Thymus (tissue), 11 donors: ENCODE measurements around the gene LYPD4. TPM values are rescaled to one million over a fixed set of nuclear protein-coding genes. Genes with fewer than 3 reads are reported as not detected.

Source experiments
- DNase-seq, 9 donors: peaks; one replicate each; pipeline ENCODE4 v3.0.0-alpha.2; 2013; ENCODE audit warnings: low spot score in 9 of 9, low read depth in 6 of 9, missing footprints in 1 of 9
- H3K27ac ChIP-seq, 2 donors: one replicate each; pipeline ENCODE4 v1.5.1; 2013; ENCODE audit warnings: control low read depth in 1 of 2, low read depth in 1 of 2, low read length in 1 of 2, mild to moderate bottlenecking in 1 of 2, moderate library complexity in 1 of 2
- H3K27me3 ChIP-seq, 2 donors: one replicate each; pipeline ENCODE4 v1.5.1; 2013; ENCODE audit warnings: low read length in 1 of 2; ENCODE audit not compliant: control insufficient read depth in 2 of 2, insufficient read depth in 1 of 2
- H3K36me3 ChIP-seq, 2 donors: one replicate each; pipeline ENCODE4 v1.5.1; 2013; ENCODE audit warnings: low read length in 1 of 2, mild to moderate bottlenecking in 1 of 2, moderate library complexity in 1 of 2; ENCODE audit not compliant: control insufficient read depth in 2 of 2, insufficient read depth in 2 of 2
- H3K4me1 ChIP-seq, 2 donors: one replicate each; pipeline ENCODE4 v1.5.1; 2013; ENCODE audit warnings: low read length in 2 of 2; ENCODE audit not compliant: control insufficient read depth in 2 of 2, insufficient read depth in 2 of 2
- H3K4me3 ChIP-seq, 2 donors: one replicate each; pipeline ENCODE4 v1.5.1; 2013; ENCODE audit warnings: low read length in 2 of 2, control low read depth in 1 of 2, mild to moderate bottlenecking in 1 of 2
- H3K9me3 ChIP-seq, 2 donors: one replicate each; pipeline ENCODE4 v1.5.1; 2013; ENCODE audit warnings: low read length in 1 of 2, mild to moderate bottlenecking in 1 of 2; ENCODE audit not compliant: control insufficient read depth in 2 of 2, insufficient read depth in 1 of 2
- WGBS: extraction: QIAGEN DNeasy Blood & Tissue Kit; methylation state at CpG from one replicate; pipeline ENCODE4 v1.1.7; 2013; 5-methylcytosine and 5-hydroxymethylcytosine counted together
- polyA plus RNA-seq: library from polyadenylated mRNA; stranded (reverse); fragments of 200-250 nt; gene quantifications from one replicate; pipeline ENCODE4 v1.2.3, GENCODE V29; 2013
- total RNA-seq: library from RNA; stranded (reverse); fragments of 120-200 nt; gene quantifications from one replicate; pipeline ENCODE4 v1.2.4, GENCODE V29; 2013
- donor health status: healthy.

Gene LYPD4
- total and polyA plus RNA-seq, 2 donors = 0.09 TPM; not detected in 1

GRCh38 chr19:41861116-41861768 lies 16.8 kb upstream of the LYPD4 start:
- no peak for DNase-seq
- H3K4me1 ChIP-seq = peaks cover 8 to 30% of the 10 kb centered on the region in 2 donors
- 55% methylated on average over 9 of the region's 9 CpGs for WGBS
- H3K9me3 ChIP-seq = no peaks in the 10 kb centered on the region
- H3K36me3 ChIP-seq = peaks cover 43 to 48% of the 10 kb centered on the region in 2 donors
- peak overlapping the region; percentile 61 to 63 for H3K4me3 ChIP-seq
- no peaks in the 10 kb centered on the region for H3K27me3 ChIP-seq
- no peak overlapping the region for H3K27ac ChIP-seq

GRCh38 chr19:41860419-41861115 lies 16.1 kb upstream of the LYPD4 start:
- Histone ChIP-seq H3K36me3 (peaks cover 39 to 46% of the 10 kb centered on the region in 2 donors), H3K27ac (peak overlapping the region; percentile 70 to 72), H3K4me1 (peaks cover 8 to 28% of the 10 kb centered on the region in 2 donors), H3K4me3 (peak overlapping the region; percentile 61 to 63), H3K9me3 (no peaks in the 10 kb centered on the region), H3K27me3 (no peaks in the 10 kb centered on the region)
- WGBS = 1% methylated on average over 45 of the region's 45 CpGs
- peak in 2 of 9 donors; percentile 20 to 40 for DNase-seq

GRCh38 chr19:41859618-41860418 lies 15.3 kb upstream of the LYPD4 start, which contains the start of gene RPS19:
RPS19 (plus strand) TSS chr19:41860255; CDS start chr19:41860775, 520 bp downstream.
- WGBS = under 1% methylated on average over 76 of the region's 76 CpGs
- peaks cover 0 to 3% of the 10 kb centered on the region in 2 donors for H3K27me3 ChIP-seq
- no peaks in the 10 kb centered on the region for H3K9me3 ChIP-seq
- H3K4me3 ChIP-seq = peak within 1 kb of the TSS; percentile 61 to 63
- peak; percentile 97 to 99 (median 99) for DNase-seq
- peak within 1 kb of the TSS; percentile 72 to 95 for H3K27ac ChIP-seq
- peaks cover 32 to 39% of the 10 kb centered on the region in 2 donors for H3K36me3 ChIP-seq
- H3K4me1 ChIP-seq = peaks cover 8 to 28% of the 10 kb centered on the region in 2 donors

GRCh38 chr19:41859213-41859617 lies 14.7 kb upstream of the LYPD4 start:
- H3K4me1 ChIP-seq = peaks cover 8 to 28% of the 10 kb centered on the region in 2 donors
- 8% methylated on average over 8 of the region's 8 CpGs for WGBS
- peaks cover 26 to 33% of the 10 kb centered on the region in 2 donors for H3K36me3 ChIP-seq
- no peak for DNase-seq
- H3K27me3 ChIP-seq = peaks cover 0 to 5% of the 10 kb centered on the region in 2 donors
- H3K27ac ChIP-seq = peak overlapping the region in 1 of 2 donors; percentile 45
- H3K9me3 ChIP-seq = no peaks in the 10 kb centered on the region
- H3K4me3 ChIP-seq = no peak overlapping the region

GRCh38 chr19:41853768-41854167 lies 9.3 kb upstream of the LYPD4 start:
- Histone ChIP-seq H3K4me1 (no peaks in the 10 kb centered on the region), H3K4me3 (no peak overlapping the region), H3K36me3 (no peaks in the 10 kb centered on the region), H3K9me3 (no peaks in the 10 kb centered on the region), H3K27ac (no peak overlapping the region), H3K27me3 (peaks cover 0 to 32% of the 10 kb centered on the region in 2 donors)
- DNase-seq = no peak
- 71% methylated on average over 2 of the region's 2 CpGs for WGBS

GRCh38 chr19:41853344-41853743 lies 8.9 kb upstream of the LYPD4 start:
- H3K27ac ChIP-seq = no peak overlapping the region
- peaks cover 0 to 32% of the 10 kb centered on the region in 2 donors for H3K27me3 ChIP-seq
- H3K9me3 ChIP-seq = no peaks in the 10 kb centered on the region
- WGBS = 93% methylated on average over 2 of the region's 2 CpGs
- no peaks in the 10 kb centered on the region for H3K4me1 ChIP-seq
- no peak overlapping the region for H3K4me3 ChIP-seq
- DNase-seq = no peak
- no peaks in the 10 kb centered on the region for H3K36me3 ChIP-seq

GRCh38 chr19:41851456-41851855 lies 7.0 kb upstream of the LYPD4 start:
- Histone ChIP-seq H3K27me3 (peaks cover 0 to 40% of the 10 kb centered on the region in 2 donors), H3K9me3 (no peaks in the 10 kb centered on the region), H3K36me3 (no peaks in the 10 kb centered on the region), H3K4me3 (no peak overlapping the region), H3K27ac (no peak overlapping the region), H3K4me1 (no peaks in the 10 kb centered on the region)
- DNase-seq = no peak
- 71% methylated on average over 4 of the region's 4 CpGs for WGBS

- Histone ChIP-seq H3K36me3 (no peaks in the 10 kb centered on the region), H3K9me3 (no peaks in the 10 kb centered on the region), H3K4me3 (no peak overlapping the region), H3K4me1 (no peaks in the 10 kb centered on the region), H3K27me3 (peaks cover 0 to 39% of the 10 kb centered on the region in 2 donors), H3K27ac (no peak overlapping the region)
- WGBS = 87% methylated on average over 5 of the region's 5 CpGs
- no peak for DNase-seq
These were observed 5.9 kb upstream of the LYPD4 start for GRCh38 chr19:41850381-41850780.
